WTC11 (cell line): ENCODE results near the gene FER1L5. TPM values are rescaled to one million over a fixed set of nuclear protein-coding genes. Genes with fewer than 3 reads are reported as not detected.
A peak's percentile ranks its signal among the peaks of the same experiment; 100 is the strongest.

Experiments
- CTCF ChIP-seq: fragments of 200-600 bp; IDR thresholded peaks from 2 replicates; pipeline ENCODE4 v1.8.0; 2022; ENCODE audit warnings: antibody characterized with exemption
- E2F5 ChIP-seq: sonication (generic); formaldehyde crosslinking; IDR thresholded peaks from 2 replicates; pipeline ENCODE4 v1.8.1; 2022; ENCODE audit warnings: mild to moderate bottlenecking, moderate library complexity, missing genetic modification reagents
- ESRRA ChIP-seq: sonication (generic); formaldehyde crosslinking; IDR thresholded peaks from 2 replicates; pipeline ENCODE4 v1.8.1; 2022; ENCODE audit warnings: mild to moderate bottlenecking, missing genetic modification reagents, borderline replicate concordance
- FOXP1 ChIP-seq: sonication (generic); formaldehyde crosslinking; IDR thresholded peaks from 2 replicates; pipeline ENCODE4 v1.8.0; 2022; ENCODE audit warnings: missing genetic modification reagents, mild to moderate bottlenecking, moderate library complexity, borderline replicate concordance
- IRF2 ChIP-seq: sonication (generic); formaldehyde crosslinking; IDR thresholded peaks from 2 replicates; pipeline ENCODE4 v1.8.0; 2022; ENCODE audit warnings: low read depth, missing genetic modification reagents, borderline replicate concordance
- MLX ChIP-seq: sonication (generic); formaldehyde crosslinking; IDR thresholded peaks from 2 replicates; pipeline ENCODE4 v1.8.1; 2023; ENCODE audit warnings: mild to moderate bottlenecking, missing genetic modification reagents, moderate library complexity
- SMAD4 ChIP-seq: sonication (generic); formaldehyde crosslinking; IDR thresholded peaks from 2 replicates; pipeline ENCODE4 v1.8.0; 2022; ENCODE audit warnings: mild to moderate bottlenecking, missing genetic modification reagents
- TEAD1 ChIP-seq: sonication (generic); formaldehyde crosslinking; IDR thresholded peaks from 2 replicates; pipeline ENCODE4 v1.8.0; 2022; ENCODE audit warnings: mild to moderate bottlenecking, missing genetic modification reagents
- USF1 ChIP-seq: sonication (generic); formaldehyde crosslinking; IDR thresholded peaks from 2 replicates; pipeline ENCODE4 v1.8.0; 2022; ENCODE audit warnings: mild to moderate bottlenecking, missing genetic modification reagents
- ZNF121 ChIP-seq: sonication (generic); formaldehyde crosslinking; IDR thresholded peaks from 2 replicates; pipeline ENCODE4 v1.8.0; 2023; ENCODE audit warnings: missing genetic modification reagents
- ZNF317 ChIP-seq: sonication (generic); formaldehyde crosslinking; IDR thresholded peaks from 2 replicates; pipeline ENCODE4 v1.8.1; 2023; ENCODE audit warnings: low read depth, mild to moderate bottlenecking, moderate library complexity, missing genetic modification reagents, borderline replicate concordance
- ZNF416 ChIP-seq: fragments of 250-450 bp; sonication (Bioruptor Pico); IDR thresholded peaks from 2 replicates; pipeline ENCODE4 v1.9.0; 2021; ENCODE audit warnings: mild to moderate bottlenecking, inconsistent platforms
- total RNA-seq: library from RNA; stranded (reverse); gene quantifications from 3 replicates; pipeline ENCODE4 v1.2.3, GENCODE V29; 2021
- TF ChIP-seq, protein P1 (sequence below): sonication (generic); formaldehyde crosslinking; IDR thresholded peaks from 2 replicates; pipeline ENCODE4 v1.8.1; 2022; ENCODE audit warnings: low read depth, missing genetic modification reagents, borderline replicate concordance
- TF ChIP-seq, protein P2 (sequence below): sonication (generic); formaldehyde crosslinking; conservative IDR thresholded peaks from 2 replicates; pipeline ENCODE4 v1.8.1; 2023; ENCODE audit warnings: mild to moderate bottlenecking, low read depth, missing genetic modification reagents, moderate library complexity
- TF ChIP-seq, protein P3 (sequence below): sonication (generic); formaldehyde crosslinking; IDR thresholded peaks from 2 replicates; pipeline ENCODE4 v1.8.0; 2023; ENCODE audit warnings: mild to moderate bottlenecking, missing genetic modification reagents
- TF ChIP-seq, protein P4 (sequence below): sonication (generic); formaldehyde crosslinking; IDR thresholded peaks from 2 replicates; pipeline ENCODE4 v1.8.1; 2023; ENCODE audit warnings: mild to moderate bottlenecking, missing genetic modification reagents, borderline replicate concordance
- TF ChIP-seq, protein P5 (sequence below): fragments of 250-450 bp; sonication (Bioruptor Pico); conservative IDR thresholded peaks from 2 replicates; pipeline ENCODE4 v1.9.0; 2021; ENCODE audit warnings: mild to moderate bottlenecking

Gene FER1L5
- total RNA-seq, 1 experiment from 2014 or later: 1.4 TPM

DNA sequence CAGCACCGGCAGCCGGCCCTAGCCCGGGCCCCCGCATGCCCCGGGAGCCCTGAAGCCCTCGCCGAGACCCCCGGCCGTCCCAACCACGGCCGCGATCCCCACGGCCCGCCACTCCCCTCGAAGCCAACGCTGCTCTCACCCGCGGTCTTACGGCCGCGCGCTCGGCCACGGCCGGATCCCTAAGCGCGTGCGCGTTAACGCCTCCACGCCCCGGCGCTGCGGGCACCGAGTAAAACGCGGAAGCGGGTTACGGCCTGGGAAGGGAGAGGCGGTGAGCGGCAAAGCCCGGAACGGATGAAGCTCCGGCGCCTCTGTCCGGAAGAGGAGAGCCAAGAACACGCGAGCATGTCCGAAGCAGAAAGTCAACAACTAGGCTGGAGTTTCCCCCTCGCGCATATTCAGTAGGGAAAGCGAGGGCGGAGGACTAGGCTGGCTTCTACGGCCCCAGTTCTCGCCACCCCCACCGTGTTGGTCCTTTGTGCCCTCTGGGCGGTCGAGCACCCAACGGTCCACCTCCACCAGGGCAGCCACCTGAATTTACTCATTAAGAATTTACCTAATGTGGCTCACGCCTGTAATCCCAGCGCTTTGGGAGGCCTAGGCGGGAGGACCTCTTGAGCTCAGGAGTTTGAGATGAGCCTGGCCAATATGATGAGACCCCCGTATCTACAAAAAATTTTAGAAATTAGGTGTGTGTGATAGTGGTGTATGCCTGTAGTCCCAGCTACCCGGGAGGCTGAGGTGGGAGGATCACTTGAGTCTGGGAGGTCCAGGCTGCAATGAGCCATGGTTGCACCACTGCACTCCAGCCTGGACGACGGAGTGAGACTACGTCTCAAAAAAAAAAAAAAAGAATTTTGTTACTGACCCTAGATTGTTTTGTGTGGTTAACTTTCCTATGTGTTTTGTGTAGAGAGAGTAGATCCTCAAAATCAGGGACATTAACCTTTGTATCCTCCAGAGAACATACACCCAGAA is 4.1 kb upstream of the FER1L5 start, which contains the start of gene KANSL3 (continued):
- TF ChIP-seq USF1 (CRISPR knock-in tag) (peak; percentile 58; the same call in 1 of the 2 replicates), MLX (no peak; the same call in 1 of the 2 replicates), FOXP1 (CRISPR knock-in tag) (peak; percentile 96), TEAD1 (CRISPR knock-in tag) (peak; percentile 94), SMAD4 (no peak), E2F5 (CRISPR knock-in tag) (peak; percentile 76), ESRRA (CRISPR knock-in tag) (peak; percentile 92; the same call in 1 of the 2 replicates), ZNF416 (CRISPR knock-in tag) (no peak), ZNF121 (peak; percentile 52; the same call in 1 of the 2 replicates), CTCF (no peak), IRF2 (CRISPR knock-in tag) (no peak; the same call in 1 of the 2 replicates), ZNF317 (0 out of 2 replicates have a peak, but pooled peaks have one; percentile 37)
- TF ChIP-seq, protein P1, sequence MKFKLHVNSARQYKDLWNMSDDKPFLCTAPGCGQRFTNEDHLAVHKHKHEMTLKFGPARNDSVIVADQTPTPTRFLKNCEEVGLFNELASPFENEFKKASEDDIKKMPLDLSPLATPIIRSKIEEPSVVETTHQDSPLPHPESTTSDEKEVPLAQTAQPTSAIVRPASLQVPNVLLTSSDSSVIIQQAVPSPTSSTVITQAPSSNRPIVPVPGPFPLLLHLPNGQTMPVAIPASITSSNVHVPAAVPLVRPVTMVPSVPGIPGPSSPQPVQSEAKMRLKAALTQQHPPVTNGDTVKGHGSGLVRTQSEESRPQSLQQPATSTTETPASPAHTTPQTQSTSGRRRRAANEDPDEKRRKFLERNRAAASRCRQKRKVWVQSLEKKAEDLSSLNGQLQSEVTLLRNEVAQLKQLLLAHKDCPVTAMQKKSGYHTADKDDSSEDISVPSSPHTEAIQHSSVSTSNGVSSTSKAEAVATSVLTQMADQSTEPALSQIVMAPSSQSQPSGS: peak; percentile 59; the same call in 1 of the 2 replicates
- TF ChIP-seq, protein P2, sequence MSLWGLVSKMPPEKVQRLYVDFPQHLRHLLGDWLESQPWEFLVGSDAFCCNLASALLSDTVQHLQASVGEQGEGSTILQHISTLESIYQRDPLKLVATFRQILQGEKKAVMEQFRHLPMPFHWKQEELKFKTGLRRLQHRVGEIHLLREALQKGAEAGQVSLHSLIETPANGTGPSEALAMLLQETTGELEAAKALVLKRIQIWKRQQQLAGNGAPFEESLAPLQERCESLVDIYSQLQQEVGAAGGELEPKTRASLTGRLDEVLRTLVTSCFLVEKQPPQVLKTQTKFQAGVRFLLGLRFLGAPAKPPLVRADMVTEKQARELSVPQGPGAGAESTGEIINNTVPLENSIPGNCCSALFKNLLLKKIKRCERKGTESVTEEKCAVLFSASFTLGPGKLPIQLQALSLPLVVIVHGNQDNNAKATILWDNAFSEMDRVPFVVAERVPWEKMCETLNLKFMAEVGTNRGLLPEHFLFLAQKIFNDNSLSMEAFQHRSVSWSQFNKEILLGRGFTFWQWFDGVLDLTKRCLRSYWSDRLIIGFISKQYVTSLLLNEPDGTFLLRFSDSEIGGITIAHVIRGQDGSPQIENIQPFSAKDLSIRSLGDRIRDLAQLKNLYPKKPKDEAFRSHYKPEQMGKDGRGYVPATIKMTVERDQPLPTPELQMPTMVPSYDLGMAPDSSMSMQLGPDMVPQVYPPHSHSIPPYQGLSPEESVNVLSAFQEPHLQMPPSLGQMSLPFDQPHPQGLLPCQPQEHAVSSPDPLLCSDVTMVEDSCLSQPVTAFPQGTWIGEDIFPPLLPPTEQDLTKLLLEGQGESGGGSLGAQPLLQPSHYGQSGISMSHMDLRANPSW (CRISPR knock-in tag): no peak
- TF ChIP-seq, protein P3, sequence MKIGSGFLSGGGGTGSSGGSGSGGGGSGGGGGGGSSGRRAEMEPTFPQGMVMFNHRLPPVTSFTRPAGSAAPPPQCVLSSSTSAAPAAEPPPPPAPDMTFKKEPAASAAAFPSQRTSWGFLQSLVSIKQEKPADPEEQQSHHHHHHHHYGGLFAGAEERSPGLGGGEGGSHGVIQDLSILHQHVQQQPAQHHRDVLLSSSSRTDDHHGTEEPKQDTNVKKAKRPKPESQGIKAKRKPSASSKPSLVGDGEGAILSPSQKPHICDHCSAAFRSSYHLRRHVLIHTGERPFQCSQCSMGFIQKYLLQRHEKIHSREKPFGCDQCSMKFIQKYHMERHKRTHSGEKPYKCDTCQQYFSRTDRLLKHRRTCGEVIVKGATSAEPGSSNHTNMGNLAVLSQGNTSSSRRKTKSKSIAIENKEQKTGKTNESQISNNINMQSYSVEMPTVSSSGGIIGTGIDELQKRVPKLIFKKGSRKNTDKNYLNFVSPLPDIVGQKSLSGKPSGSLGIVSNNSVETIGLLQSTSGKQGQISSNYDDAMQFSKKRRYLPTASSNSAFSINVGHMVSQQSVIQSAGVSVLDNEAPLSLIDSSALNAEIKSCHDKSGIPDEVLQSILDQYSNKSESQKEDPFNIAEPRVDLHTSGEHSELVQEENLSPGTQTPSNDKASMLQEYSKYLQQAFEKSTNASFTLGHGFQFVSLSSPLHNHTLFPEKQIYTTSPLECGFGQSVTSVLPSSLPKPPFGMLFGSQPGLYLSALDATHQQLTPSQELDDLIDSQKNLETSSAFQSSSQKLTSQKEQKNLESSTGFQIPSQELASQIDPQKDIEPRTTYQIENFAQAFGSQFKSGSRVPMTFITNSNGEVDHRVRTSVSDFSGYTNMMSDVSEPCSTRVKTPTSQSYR (CRISPR knock-in tag): no peak
- TF ChIP-seq, protein P4, sequence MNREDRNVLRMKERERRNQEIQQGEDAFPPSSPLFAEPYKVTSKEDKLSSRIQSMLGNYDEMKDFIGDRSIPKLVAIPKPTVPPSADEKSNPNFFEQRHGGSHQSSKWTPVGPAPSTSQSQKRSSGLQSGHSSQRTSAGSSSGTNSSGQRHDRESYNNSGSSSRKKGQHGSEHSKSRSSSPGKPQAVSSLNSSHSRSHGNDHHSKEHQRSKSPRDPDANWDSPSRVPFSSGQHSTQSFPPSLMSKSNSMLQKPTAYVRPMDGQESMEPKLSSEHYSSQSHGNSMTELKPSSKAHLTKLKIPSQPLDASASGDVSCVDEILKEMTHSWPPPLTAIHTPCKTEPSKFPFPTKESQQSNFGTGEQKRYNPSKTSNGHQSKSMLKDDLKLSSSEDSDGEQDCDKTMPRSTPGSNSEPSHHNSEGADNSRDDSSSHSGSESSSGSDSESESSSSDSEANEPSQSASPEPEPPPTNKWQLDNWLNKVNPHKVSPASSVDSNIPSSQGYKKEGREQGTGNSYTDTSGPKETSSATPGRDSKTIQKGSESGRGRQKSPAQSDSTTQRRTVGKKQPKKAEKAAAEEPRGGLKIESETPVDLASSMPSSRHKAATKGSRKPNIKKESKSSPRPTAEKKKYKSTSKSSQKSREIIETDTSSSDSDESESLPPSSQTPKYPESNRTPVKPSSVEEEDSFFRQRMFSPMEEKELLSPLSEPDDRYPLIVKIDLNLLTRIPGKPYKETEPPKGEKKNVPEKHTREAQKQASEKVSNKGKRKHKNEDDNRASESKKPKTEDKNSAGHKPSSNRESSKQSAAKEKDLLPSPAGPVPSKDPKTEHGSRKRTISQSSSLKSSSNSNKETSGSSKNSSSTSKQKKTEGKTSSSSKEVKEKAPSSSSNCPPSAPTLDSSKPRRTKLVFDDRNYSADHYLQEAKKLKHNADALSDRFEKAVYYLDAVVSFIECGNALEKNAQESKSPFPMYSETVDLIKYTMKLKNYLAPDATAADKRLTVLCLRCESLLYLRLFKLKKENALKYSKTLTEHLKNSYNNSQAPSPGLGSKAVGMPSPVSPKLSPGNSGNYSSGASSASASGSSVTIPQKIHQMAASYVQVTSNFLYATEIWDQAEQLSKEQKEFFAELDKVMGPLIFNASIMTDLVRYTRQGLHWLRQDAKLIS (CRISPR knock-in tag): 0 out of 2 replicates have a peak, but pooled peaks have one; percentile 41
- TF ChIP-seq, protein P5, sequence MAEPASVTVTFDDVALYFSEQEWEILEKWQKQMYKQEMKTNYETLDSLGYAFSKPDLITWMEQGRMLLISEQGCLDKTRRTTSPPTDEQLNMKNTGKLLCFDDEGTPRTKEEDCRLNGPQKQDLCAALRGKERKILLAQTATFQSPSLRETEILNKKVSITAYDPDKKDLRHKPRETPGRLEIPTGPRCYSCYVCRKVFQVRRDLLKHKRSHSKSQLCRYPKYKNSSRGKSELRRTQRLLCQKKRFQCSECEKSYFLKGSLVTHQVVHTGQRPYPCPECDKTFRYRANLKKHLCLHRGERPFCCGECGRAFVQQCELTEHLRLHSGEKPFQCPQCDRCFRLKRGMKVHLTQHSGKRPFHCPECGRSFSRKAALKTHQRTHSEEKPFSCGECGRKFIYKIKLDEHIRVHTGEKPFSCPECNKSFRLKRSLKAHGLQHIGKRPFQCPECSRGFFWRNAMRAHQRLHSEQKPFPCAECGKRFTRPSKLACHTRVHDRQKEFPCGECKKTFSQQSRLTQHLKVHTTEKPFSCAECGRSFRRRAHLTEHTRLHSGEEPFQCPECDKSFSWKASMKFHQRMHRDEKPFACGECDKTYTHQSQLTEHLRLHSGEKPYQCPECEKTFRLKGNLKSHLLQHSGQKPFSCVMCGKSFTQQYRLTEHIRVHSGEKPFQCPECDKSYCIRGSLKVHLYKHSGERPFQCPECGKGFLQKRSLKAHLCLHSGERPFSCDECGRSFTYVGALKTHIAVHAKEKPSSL (CRISPR knock-in tag): no peak
